Measurements from ENCODE around the gene EFNA1.

GRCh38 chr1:155126556-155127104, 1.0 kb upstream of the EFNA1 start:
- no peak for TF ChIP-seq FOXA1 (IDR thresholded peaks at IDR 0.05)
- TF ChIP-seq ZNF384 (IDR thresholded peaks at IDR 0.05): no peak
- TF ChIP-seq L3MBTL2 (conservative IDR thresholded peaks at IDR 0.05): no peak
- TF ChIP-seq NFRKB (IDR thresholded peaks at IDR 0.05): no peak
- TF ChIP-seq SP1 (IDR thresholded peaks at IDR 0.05): no peak
- no peak for TF ChIP-seq BHLHE40 (IDR thresholded peaks at IDR 0.05; ENCODE audit: borderline replicate concordance)
- TF ChIP-seq ELF4 (IDR thresholded peaks at IDR 0.05): no peak
- TF ChIP-seq FOXK2 (IDR thresholded peaks at IDR 0.05): no peak
- TF ChIP-seq SUZ12 (IDR thresholded peaks at IDR 0.05): no peak
- TF ChIP-seq CTBP1 (IDR thresholded peaks at IDR 0.05; ENCODE audit: borderline replicate concordance): 0 out of 2 replicates have a peak, but pooled peaks have one; percentile 50
- no peak for TF ChIP-seq FOXM1 (IDR thresholded peaks at IDR 0.05; ENCODE audit: borderline replicate concordance)
- no peak for TF ChIP-seq ARNT (IDR thresholded peaks at IDR 0.05)
- TF ChIP-seq HDGF (IDR thresholded peaks at IDR 0.05; ENCODE audit: borderline replicate concordance): no peak
- no peak for TF ChIP-seq LEF1 (IDR thresholded peaks at IDR 0.05; ENCODE audit: borderline replicate concordance)
